NCI-H1930 (cell line): ENCODE data around the gene PDGFA.
A peak's percentile ranks its signal among the peaks of the same experiment; 100 is the strongest.

ENCODE experiments used
- DNase-seq, 2 experiments: peaks; one replicate each; lab custom pipeline; 2025; lab: John Stamatoyannopoulos, UW

PDGFA gene

GRCh38 chr7:536231-536630, 16.6 kb upstream of the PDGFA start:
- DNase-seq = no peak

GRCh38 chr7:534959-535358, 15.3 kb upstream of the PDGFA start:
- DNase-seq = no peak

- no peak for DNase-seq
These were observed 14.4 kb upstream of the PDGFA start for GRCh38 chr7:534075-534474.

GRCh38 chr7:533266-533665, 13.6 kb upstream of the PDGFA start:
- DNase-seq = no peak

- no peak for DNase-seq
These were observed 12.9 kb upstream of the PDGFA start for GRCh38 chr7:532379-533143.

GRCh38 chr7:531777-532176, 12.1 kb upstream of the PDGFA start:
- no peak for DNase-seq

GRCh38 chr7:528451-528850, 8.8 kb upstream of the PDGFA start:
- DNase-seq = no peak

DNA sequence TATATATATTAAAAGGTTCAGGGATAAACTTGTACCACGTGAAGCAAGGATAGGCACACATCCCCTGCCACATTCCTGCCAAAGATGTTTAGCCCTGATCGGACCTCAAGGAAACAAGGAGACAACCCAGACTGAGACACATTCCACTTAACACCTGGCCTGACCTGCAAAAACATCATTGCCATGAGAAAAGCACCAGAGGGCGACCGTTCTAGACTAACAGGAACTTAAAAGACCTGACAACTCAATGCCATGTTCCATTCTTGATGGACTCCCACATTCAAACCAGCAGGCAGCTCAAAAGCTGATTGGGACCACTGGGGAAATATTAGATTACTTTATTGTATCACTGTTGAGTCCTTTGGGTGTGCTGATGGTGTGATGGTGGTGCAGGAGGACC, 8.1 kb upstream of the PDGFA start:
- DNase-seq = no peak

DNA sequence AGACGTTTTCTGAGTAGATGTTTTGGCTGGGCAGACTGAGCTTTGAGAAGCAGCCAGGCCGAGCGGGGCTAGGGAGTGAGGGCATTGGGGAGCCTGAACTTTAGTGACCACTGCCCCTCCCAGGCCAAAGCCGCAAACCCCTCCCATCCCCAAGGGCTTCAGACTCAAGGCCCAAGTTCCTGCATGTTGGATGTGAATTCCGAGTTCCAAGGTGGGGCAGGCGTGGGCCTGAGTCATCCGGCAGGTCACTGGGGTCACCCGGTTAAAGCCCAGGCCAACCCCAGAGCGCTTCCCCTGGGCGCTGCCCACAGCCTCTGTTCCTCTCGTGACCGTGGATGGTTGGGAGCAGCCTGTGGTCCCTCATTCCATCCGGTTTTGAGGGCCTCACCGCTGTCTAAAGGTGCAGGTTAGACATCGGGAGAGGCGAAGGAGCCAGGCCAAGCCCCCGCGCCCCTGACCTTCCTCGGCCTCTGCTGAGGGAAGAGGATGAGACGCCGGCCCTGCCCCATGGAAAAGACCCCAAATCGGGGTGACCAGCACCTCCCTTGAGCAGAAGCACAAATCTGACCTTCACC, 6.9 kb upstream of the PDGFA start:
- DNase-seq = no peak

DNA sequence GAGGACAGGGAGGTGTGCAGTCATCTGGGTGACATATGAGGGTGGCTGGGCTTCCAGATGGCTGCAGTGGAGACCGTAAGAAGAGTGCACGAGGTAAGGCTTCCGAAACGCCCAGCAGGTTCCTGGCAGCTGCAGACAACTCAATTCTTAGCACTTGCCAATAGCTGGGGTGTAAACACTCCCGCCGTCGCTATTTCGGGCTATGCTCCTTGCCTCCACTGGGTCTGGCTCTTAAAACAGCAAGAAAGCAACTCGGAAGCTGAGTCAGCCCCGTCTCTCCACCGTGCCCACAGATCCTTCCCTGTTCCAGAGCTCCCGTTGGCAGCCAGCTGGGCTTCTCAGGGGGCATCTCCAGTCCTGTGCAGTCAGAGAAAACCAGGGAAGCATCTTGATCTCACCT, 6.1 kb upstream of the PDGFA start:
- DNase-seq = no peak

DNA sequence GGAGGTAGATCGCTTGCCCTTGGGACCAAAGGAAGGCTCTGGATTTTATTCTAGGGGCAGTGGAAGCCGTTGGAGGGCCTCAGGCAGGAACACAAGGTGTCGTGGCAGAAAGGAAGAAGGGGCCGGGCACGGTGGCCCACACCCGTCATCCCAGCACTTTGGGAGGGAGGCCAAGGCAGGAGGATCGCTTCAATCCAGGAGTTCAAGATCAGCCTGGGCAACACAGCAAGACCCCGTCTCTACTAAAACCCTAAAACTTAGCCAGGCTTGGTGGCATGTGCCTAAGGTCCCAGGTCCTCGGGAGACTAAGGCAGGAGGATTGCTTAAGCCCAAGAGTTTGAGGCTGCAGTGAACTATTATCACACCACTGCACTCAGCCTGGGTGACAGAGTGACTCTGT, 5.2 kb upstream of the PDGFA start:
- no peak for DNase-seq

GRCh38 chr7:523347-524336, 4.0 kb upstream of the PDGFA start:
- no peak for DNase-seq

DNA sequence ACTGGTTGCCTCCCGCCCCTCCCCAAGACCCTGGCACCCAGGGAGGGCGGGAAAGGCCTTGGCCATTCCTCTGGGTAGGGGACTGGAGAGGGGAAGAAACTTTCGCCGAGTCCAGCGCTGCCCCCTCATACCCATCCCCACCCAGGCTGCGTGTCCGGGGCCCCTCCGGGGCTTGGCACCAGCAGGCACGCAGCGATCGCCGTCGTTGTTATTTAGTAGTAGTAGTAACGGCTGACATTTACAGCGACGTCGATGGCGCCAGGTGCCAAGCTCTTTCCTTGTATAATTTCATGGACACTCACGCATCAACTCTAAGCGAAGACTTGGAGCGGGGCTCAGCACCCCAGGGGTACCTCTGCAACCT, 3.3 kb upstream of the PDGFA start:
- no peak for DNase-seq

DNA sequence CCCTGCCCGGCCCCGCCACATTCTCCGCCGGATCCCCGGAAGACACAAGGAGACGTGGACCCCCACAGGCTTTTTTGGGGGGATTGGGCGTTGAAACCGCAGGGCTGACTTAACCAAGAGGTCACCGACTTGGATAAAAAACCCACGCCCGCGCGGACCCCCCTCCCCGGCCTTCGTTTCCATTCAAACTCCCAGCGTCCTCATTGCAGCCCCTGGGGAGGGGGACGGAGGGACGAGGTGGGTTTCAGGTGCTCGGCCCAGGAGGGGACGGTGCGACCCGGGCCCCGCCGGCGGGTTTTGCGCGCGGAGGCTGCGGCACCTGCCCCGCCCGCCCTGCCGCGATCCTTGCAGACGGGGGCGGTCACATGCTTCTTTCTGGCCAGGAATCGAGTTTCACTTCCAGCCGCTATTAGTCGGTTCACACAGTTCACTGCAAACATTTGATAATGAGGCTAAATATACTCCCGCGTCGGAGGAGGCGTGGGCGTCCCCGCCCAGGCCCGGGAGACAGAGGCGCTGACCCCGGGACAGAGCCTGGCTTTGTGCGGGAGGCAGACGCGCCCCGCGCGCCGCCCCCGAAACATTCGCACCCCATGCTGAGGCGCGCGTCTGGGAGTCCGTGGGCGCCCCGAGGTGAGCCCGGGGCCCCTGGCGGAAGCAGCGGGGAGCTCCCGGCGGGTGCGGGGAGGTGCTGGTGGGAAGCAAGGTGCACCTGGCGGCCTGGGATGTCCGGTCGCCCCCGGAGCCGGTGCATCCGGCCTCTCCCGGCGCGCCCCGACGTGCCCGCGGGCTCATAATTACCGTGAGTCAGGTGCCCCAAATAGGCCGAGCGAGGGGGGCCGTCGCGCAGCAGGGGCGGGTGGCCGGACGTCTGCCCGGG, 2.7 kb upstream of the PDGFA start:
- no peak for DNase-seq

GRCh38 chr7:521221-522070, 1.8 kb upstream of the PDGFA start:
- peak in 1 of 2 experiments; percentile 12 for DNase-seq

- DNase-seq = peak in 1 of 2 experiments; percentile 14
These were observed 986 bp upstream of the PDGFA start for GRCh38 chr7:520503-521161.

GRCh38 chr7:518630-519483, 789 bp downstream of the PDGFA start:
- DNase-seq = peak; percentile 32 to 57

- no peak for DNase-seq
These were observed 1.6 kb downstream of the PDGFA start for GRCh38 chr7:517774-518629.
